Ovary (tissue), 3 donors: ENCODE measurements around the gene DNMT3L.
"Not testable (repeated sequence)": the region's sequence is repeated elsewhere in the genome, so short reads cannot be mapped to it uniquely, and the experiment has no call there.

Experiments
- EP300 ChIP-seq: sonication (generic); formaldehyde crosslinking; IDR thresholded peaks from one replicate; pipeline ENCODE4 v1.6.1; 2017; ENCODE audit warnings: antibody characterized with exemption
- POLR2A ChIP-seq: fragments of 450-650 bp; IDR thresholded peaks from one replicate; pipeline ENCODE4 v1.6.1; 2017; ENCODE audit warnings: antibody characterized with exemption, mild to moderate bottlenecking, moderate library complexity
- TF ChIP-seq, protein P1 (sequence below), 3 donors: fragments of 450-650 bp in 2 of 3; fragments of 200-600 bp in 1 of 3; IDR thresholded peaks; one replicate each; pipeline versions ENCODE4 v1.5.1 to v1.8.0; 2016 to 2022; ENCODE audit warnings: antibody characterized with exemption in 3 of 3, mild to moderate bottlenecking in 1 of 3
- donor health status: DM: no; HTN: no; CAD: no.

DNA sequence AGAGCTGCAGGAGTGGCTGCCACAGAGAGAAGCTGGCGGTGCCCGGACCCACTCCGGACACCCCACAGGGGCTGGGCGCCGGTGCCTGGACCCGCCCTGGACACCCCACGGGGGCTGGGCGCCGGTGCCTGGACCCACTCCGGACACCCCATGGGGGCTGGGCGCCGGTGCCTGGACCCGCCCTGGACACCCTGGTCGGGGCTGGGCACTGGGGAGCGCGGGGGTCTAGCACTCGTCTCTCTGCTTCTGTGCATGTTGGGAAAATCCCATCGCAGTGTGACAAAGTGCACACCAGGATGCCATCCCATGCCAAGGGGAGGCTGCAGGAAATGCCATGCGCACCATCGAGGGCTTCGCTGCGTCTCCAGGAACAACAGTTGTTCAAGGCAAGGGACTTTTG is 32.1 kb downstream of the DNMT3L start:
- TF ChIP-seq, protein P1, sequence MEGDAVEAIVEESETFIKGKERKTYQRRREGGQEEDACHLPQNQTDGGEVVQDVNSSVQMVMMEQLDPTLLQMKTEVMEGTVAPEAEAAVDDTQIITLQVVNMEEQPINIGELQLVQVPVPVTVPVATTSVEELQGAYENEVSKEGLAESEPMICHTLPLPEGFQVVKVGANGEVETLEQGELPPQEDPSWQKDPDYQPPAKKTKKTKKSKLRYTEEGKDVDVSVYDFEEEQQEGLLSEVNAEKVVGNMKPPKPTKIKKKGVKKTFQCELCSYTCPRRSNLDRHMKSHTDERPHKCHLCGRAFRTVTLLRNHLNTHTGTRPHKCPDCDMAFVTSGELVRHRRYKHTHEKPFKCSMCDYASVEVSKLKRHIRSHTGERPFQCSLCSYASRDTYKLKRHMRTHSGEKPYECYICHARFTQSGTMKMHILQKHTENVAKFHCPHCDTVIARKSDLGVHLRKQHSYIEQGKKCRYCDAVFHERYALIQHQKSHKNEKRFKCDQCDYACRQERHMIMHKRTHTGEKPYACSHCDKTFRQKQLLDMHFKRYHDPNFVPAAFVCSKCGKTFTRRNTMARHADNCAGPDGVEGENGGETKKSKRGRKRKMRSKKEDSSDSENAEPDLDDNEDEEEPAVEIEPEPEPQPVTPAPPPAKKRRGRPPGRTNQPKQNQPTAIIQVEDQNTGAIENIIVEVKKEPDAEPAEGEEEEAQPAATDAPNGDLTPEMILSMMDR (IDR thresholded peaks at IDR 0.05), result not testable (repeated sequence)
- not testable (repeated sequence) for TF ChIP-seq POLR2A, EP300
